DND-41 (cell line): ENCODE results near the gene MGAT4A.

Source experiments
- ATAC-seq: fragments of 200-7000 bp; cut with Tn5 transposase; 3 replicates; pipeline ENCODE4 v1.9.1; 2021; ENCODE audit warnings: low read depth; ENCODE audit not compliant: insufficient read depth
- DNase-seq: peaks from one replicate; pipeline ENCODE4 v3.0.0-alpha.2; 2020
- H2AFZ ChIP-seq: 2 replicates; pipeline ENCODE4 v1.6.0; 2012; ENCODE audit warnings: low read depth, low read length
- H3K27ac ChIP-seq: 2 replicates; pipeline ENCODE4 v1.5.1; 2012; ENCODE audit warnings: low read length, inconsistent platforms
- H3K27me3 ChIP-seq: fragments of 200-600 bp; sonication (generic); 2 replicates; pipeline ENCODE4 v1.6.0; 2012; ENCODE audit warnings: low read length, mild to moderate bottlenecking, inconsistent platforms; ENCODE audit not compliant: insufficient read depth, poor library complexity
- H3K36me3 ChIP-seq: 2 replicates; pipeline ENCODE4 v1.5.1; 2012; ENCODE audit warnings: low read length, inconsistent platforms; ENCODE audit not compliant: insufficient read depth
- H3K4me1 ChIP-seq: 2 replicates; pipeline ENCODE4 v1.5.1; 2012; ENCODE audit warnings: mild to moderate bottlenecking, low read length; ENCODE audit not compliant: insufficient read depth
- H3K4me2 ChIP-seq: 2 replicates; pipeline ENCODE4 v1.6.0; 2012; ENCODE audit warnings: mild to moderate bottlenecking, moderate library complexity, low read length, inconsistent platforms; ENCODE audit not compliant: insufficient read depth
- H3K4me3 ChIP-seq, 2 experiments: fragments of 200-600 bp in 1 of 2; shearing (Covaris generic) in 1 of 2; 2 replicates each; pipeline ENCODE4 v1.5.1; 2012 to 2016; ENCODE audit warnings: inconsistent platforms in 2 of 2, low read length in 2 of 2, mild to moderate bottlenecking in 2 of 2, low read depth in 1 of 2, moderate library complexity in 1 of 2
- H3K79me2 ChIP-seq: 2 replicates; pipeline ENCODE4 v1.6.0; 2012; ENCODE audit warnings: low read length, inconsistent platforms; ENCODE audit not compliant: insufficient read depth
- H3K9ac ChIP-seq: 2 replicates; pipeline ENCODE4 v1.6.0; 2012; ENCODE audit warnings: low read depth, mild to moderate bottlenecking, inconsistent platforms, low read length, moderate library complexity
- H3K9me3 ChIP-seq: 2 replicates; pipeline ENCODE4 v1.5.1; 2012; ENCODE audit warnings: low read length, moderate library complexity, mild to moderate bottlenecking, inconsistent platforms; ENCODE audit not compliant: insufficient read depth, severe bottlenecking
- H4K20me1 ChIP-seq: 2 replicates; pipeline ENCODE4 v1.6.0; 2012; ENCODE audit warnings: low read length; ENCODE audit not compliant: insufficient read depth
- EZH2 ChIP-seq: IDR thresholded peaks from 3 replicates; pipeline ENCODE4 v1.6.1; 2012; ENCODE audit warnings: borderline replicate concordance, low read depth, mild to moderate bottlenecking, moderate library complexity, low read length, inconsistent platforms; ENCODE audit not compliant: severe bottlenecking
- TF ChIP-seq, protein P1 (sequence below): IDR thresholded peaks from 2 replicates; pipeline ENCODE4 v1.5.1; 2012; ENCODE audit warnings: borderline replicate concordance, low read length, moderate library complexity, mild to moderate bottlenecking; ENCODE audit not compliant: poor library complexity, severe bottlenecking; ENCODE audit errors: extremely low read depth

The MGAT4A gene

DNA sequence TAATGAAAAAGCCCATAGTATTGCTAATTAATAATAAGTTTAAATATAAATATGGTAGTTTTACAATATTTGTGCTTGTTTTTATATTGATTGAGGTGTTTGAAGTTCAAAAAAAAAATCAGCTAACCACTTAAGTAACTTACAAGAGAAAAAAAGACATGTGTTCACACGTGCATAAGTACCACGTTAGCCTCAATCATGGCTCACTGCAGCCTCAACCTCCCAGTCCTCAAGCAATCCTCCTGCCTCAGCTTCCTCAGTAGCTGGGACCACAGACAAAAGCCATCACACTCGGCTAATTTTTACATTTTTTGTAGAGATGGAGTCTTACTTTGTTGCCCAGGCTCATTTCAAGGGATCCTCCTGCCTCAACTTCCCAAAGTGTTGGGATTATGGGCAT is 19.4 kb downstream of the MGAT4A start:
- H3K9ac ChIP-seq, result no peak overlapping the region
- peaks cover 2% of the 10 kb centered on the region; the same call in 1 of the 2 replicates for H3K36me3 ChIP-seq
- H3K4me2 ChIP-seq, result no peak overlapping the region
- H3K27ac ChIP-seq, result no peak overlapping the region
- no peaks in the 10 kb centered on the region for H3K4me1 ChIP-seq
- peaks cover 99% of the 10 kb centered on the region for H3K79me2 ChIP-seq
- no peaks in the 10 kb centered on the region for H3K27me3 ChIP-seq
- H3K4me3 ChIP-seq, result no peak overlapping the region
- H3K9me3 ChIP-seq, result no peaks in the 10 kb centered on the region
- TF ChIP-seq, protein P1, sequence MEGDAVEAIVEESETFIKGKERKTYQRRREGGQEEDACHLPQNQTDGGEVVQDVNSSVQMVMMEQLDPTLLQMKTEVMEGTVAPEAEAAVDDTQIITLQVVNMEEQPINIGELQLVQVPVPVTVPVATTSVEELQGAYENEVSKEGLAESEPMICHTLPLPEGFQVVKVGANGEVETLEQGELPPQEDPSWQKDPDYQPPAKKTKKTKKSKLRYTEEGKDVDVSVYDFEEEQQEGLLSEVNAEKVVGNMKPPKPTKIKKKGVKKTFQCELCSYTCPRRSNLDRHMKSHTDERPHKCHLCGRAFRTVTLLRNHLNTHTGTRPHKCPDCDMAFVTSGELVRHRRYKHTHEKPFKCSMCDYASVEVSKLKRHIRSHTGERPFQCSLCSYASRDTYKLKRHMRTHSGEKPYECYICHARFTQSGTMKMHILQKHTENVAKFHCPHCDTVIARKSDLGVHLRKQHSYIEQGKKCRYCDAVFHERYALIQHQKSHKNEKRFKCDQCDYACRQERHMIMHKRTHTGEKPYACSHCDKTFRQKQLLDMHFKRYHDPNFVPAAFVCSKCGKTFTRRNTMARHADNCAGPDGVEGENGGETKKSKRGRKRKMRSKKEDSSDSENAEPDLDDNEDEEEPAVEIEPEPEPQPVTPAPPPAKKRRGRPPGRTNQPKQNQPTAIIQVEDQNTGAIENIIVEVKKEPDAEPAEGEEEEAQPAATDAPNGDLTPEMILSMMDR, result no peak
- no peak for TF ChIP-seq EZH2
- peaks cover 19% of the 10 kb centered on the region; the same call in 1 of the 2 replicates for H4K20me1 ChIP-seq
- H2AFZ ChIP-seq, result no peak overlapping the region
- ATAC-seq, result no peak
- DNase-seq, result no peak

DNA sequence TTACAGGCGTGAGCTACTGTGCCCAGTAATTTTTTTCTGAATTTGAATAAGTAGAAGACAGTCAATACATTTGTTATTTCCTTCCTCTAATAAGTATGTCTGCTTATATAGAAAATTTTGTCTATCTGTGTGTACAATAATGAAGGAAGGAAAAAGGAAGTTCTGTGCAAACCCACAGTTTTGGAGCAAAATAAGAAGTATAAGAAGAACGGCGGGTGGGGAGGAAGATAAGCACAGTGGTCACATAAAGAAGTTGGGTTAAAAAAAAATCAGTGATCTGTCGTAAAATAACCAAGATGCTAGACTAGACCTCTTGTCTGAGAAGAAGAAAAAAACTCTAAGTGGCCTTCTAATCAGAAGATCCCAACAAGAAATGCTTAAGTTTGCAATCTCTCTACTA is 20.2 kb downstream of the MGAT4A start:
- H3K27me3 ChIP-seq, result no peaks in the 10 kb centered on the region
- no peak overlapping the region for H2AFZ ChIP-seq
- H4K20me1 ChIP-seq, result peaks cover 19% of the 10 kb centered on the region; the same call in 1 of the 2 replicates
- H3K4me1 ChIP-seq, result no peaks in the 10 kb centered on the region
- peaks cover 2% of the 10 kb centered on the region; the same call in 1 of the 2 replicates for H3K36me3 ChIP-seq
- ATAC-seq (no peak), DNase-seq (no peak)
- TF ChIP-seq, protein P1, result no peak
- no peak for TF ChIP-seq EZH2
- H3K4me3 ChIP-seq, result no peak overlapping the region
- no peak overlapping the region for H3K4me2 ChIP-seq
- no peaks in the 10 kb centered on the region for H3K9me3 ChIP-seq
- H3K79me2 ChIP-seq, result peaks cover 100% of the 10 kb centered on the region
- no peak overlapping the region for H3K9ac ChIP-seq
- no peak overlapping the region for H3K27ac ChIP-seq

DNA sequence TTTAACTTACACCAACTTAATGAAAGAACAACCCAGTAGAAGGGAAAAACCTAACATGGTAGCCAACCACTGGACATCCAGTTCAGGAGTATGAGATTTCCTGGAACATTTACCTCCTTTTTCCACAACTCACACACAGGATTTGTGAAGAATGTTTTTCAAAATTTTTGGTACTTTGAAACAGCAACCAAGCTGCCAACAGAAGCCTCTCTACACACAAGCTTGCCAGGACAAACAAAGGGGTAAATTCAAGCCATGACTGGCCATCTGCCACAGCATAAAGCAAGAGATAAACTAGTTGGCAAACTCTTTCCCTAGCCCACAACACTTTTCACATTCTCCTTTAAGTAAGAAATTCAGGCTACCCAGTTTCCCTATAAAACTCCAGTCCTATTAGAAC is 21.4 kb downstream of the MGAT4A start:
- Histone ChIP-seq H2AFZ (no peak overlapping the region), H3K36me3 (no peaks in the 10 kb centered on the region; the same call in 1 of the 2 replicates), H3K4me3 (no peak overlapping the region), H3K9me3 (no peaks in the 10 kb centered on the region), H3K4me2 (no peak overlapping the region), H3K27me3 (no peaks in the 10 kb centered on the region), H4K20me1 (peaks cover 24% of the 10 kb centered on the region; the same call in 1 of the 2 replicates), H3K27ac (no peak overlapping the region), H3K4me1 (no peaks in the 10 kb centered on the region), H3K9ac (no peak overlapping the region), H3K79me2 (peaks cover 97% of the 10 kb centered on the region)
- no peak for TF ChIP-seq EZH2
- TF ChIP-seq, protein P1, result no peak
- no peak for ATAC-seq
- no peak for DNase-seq
